PFSK-1 (cell line): ENCODE results near the gene RBMS3.

Experiments
- REST ChIP-seq, 2 experiments: IDR thresholded peaks; 2 replicates each; pipeline versions ENCODE4 v1.6.1 to v1.8.0; 2011 to 2012; ENCODE audit warnings: low read depth in 2 of 2, low read length in 2 of 2, control low read depth in 1 of 2, inconsistent platforms in 1 of 2, mild to moderate bottlenecking in 1 of 2, moderate library complexity in 1 of 2; ENCODE audit not compliant: insufficient read depth in 1 of 2
- SIN3A ChIP-seq: IDR thresholded peaks from 2 replicates; pipeline ENCODE4 v1.6.1; 2012; ENCODE audit warnings: mild to moderate bottlenecking, low read length, moderate library complexity, borderline replicate concordance; ENCODE audit not compliant: insufficient read depth

- TF ChIP-seq SIN3A (no peak), REST (IDR thresholded peaks at IDR 0.05; ENCODE audit: insufficient read depth in 1 of 2, low read depth in 2 of 2, low read length in 2 of 2) (no peak)
Observed at GRCh38 chr3:29521293-29521692, 240.4 kb downstream of the RBMS3 start.
